Brain pericyte (primary cell): ENCODE data around the gene ZSWIM5.
"Not testable (repeated sequence)": the region's sequence is repeated elsewhere in the genome, so short reads cannot be mapped to it uniquely, and the experiment has no call there.

Source experiments
- DNase-seq: peaks from one replicate; pipeline ENCODE4 v3.0.0-alpha.2; 2012; ENCODE audit warnings: low read depth, low spot score

The ZSWIM5 gene

DNA sequence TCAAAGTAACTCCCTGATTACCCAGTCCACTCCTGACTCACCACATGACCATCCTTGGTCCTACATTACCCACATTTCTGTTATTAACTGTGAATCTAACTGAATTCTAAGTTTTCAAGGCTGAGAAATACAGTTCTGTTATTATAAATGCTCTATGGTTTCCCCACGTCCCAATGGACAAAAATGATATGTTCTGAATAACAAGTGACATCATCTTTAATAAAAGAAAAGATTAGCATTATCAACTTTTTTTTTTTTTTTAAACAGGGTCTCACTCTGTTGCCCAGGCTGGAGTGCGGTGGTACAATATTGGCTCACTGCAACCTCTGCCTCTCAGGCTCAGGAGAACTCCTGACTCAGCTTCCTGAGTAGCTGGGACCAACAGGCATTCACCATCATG is 59.6 kb downstream of the ZSWIM5 start:
- no peak for DNase-seq

DNA sequence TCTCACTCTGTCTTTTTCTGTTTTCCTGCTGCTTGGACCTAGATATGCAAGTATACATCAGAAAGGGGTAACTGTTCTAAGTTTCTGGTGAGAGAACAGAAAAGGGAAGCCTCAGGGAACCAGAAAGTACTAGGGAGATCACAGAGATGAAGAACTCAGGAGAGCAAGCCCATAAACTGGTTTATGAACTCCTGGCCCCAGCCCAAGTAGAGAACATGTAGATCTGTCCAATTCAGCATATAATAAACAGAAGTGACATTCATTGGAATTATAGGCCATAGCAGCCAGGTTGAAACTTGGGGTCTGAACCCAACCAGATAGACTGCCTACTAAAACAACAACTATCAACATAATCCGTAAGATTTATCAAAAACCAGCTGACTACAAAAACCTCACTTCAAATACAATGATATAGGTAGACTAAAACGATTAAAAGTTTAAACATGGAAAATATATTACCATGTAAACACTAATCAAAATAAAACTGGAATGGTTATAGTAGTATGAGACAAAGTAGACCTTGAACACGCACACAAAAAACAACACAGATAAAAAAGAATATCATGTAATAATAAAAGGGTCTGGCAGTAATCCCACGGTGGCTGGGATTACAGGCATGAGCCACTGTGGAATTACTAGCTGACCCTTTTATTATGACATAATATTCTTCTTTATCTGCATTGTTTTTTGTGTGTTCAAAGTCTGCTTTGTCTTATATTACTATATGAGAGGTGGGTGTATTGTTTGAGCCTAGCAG is 65.0 kb downstream of the ZSWIM5 start:
- DNase-seq, result no peak

DNA sequence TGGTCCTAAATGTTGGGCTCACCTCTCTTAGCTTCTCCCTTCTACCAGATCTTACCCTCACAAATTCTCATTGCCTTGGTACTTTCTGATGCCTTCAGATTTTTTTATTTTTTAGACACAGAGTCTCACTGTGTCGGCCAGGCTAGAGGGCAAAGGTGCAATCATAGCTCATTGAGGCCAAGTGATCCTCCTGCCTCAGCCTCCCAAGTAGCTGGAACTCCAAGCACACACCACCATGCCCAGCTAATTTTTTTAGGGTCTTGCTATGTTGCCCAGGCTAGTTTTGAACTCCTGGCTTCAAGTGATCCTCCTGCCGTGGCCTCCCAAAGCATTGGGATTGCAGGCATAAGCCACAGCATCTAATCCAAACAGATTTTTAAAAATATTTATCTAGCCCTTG is 69.4 kb downstream of the ZSWIM5 start:
- DNase-seq, result no peak

- DNase-seq, result no peak
Observed at GRCh38 chr1:45135316-45135715, 71.1 kb downstream of the ZSWIM5 start.

DNA sequence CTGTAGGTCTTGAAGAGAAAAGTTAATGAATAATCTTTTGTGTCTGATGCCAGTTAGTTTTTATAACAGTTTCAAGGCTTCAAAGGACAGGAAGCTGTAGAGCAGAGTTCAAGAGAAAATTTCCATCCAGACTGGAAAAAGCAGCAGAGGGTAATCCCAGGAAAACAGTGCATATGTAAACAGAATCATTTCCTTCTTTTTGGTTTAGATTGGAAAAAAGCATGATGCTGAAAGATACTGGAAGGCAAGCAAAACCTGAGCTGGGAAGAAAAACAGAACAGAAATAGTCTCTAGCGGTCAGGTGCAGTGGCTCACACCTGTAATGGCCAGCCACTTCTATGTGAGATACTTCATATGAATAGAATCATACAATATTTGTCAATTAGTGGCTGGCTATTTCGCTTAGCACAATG is 71.9 kb downstream of the ZSWIM5 start:
- DNase-seq, result no peak

GRCh38 chr1:45132719-45133118 is 73.7 kb downstream of the ZSWIM5 start:
- not testable (repeated sequence) for DNase-seq

- no peak for DNase-seq
Observed at GRCh38 chr1:45123358-45123757, 83.0 kb downstream of the ZSWIM5 start.

DNA sequence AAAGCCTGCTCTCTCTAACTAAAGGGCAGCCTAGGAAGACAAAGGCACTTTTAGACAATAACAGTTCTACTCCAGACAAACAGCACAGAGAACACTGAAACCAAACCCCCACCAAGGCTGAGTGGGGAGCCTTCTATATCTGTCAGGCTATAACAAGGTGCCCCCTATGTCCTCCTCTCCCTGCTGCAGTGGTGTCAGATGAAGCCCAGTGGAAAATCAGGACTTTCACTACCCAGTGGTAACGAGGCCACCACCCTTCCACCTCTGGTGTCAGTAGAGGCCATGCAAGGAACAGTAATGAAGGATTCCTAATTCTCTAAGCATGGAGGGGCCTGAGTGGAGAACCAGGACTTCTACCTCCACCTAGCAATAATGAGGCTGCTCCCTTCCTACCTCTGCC is 83.7 kb downstream of the ZSWIM5 start:
- DNase-seq, result no peak

GRCh38 chr1:45117766-45118165 is 88.6 kb downstream of the ZSWIM5 start:
- DNase-seq, result no peak

DNA sequence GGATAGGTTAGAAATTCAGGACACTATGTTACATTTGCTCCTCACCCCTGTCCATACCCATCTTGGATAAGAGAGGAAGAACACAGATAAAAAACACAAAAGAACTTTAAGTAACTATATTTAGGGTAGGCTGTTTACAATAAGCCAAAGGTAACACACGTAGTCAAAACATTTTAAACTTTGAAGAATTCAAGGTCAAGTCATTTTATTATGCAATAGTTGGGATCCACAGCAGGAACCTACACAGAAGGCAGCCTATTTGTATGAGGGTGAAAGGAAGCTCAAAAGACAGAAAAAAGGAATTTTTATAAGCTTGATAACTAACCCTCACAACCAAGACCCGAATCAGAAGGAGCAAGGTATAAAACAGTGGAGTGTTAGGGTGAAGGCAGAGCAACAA is 89.6 kb downstream of the ZSWIM5 start:
- no peak for DNase-seq

DNA sequence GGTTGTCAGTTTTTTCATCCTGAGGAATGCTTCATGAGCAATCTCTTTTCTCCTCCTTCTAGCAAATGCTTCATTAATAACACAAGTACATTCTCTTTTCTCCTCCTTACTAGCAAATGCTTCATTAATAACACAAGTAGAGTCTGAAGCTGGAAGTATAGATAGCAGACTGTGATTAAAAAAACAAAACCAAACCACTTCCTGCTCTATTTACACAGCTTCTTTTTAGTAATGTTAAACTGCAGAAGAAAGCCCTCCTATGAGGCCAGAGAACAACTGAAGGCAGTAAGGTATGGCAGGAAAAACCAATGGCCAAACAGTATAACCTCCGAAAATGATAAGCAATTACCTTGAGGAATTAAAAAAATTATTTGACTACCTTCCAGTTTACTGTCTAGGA is 90.1 kb downstream of the ZSWIM5 start:
- no peak for DNase-seq

- DNase-seq, result not testable (repeated sequence)
Observed at GRCh38 chr1:45115198-45115597, 91.2 kb downstream of the ZSWIM5 start.

- DNase-seq, result no peak
Observed at GRCh38 chr1:45112661-45113060, 93.7 kb downstream of the ZSWIM5 start.

- DNase-seq, result no peak
Observed at GRCh38 chr1:45111239-45111638, 95.2 kb downstream of the ZSWIM5 start.

GRCh38 chr1:45107782-45108181 is 98.6 kb downstream of the ZSWIM5 start:
- no peak for DNase-seq

DNA sequence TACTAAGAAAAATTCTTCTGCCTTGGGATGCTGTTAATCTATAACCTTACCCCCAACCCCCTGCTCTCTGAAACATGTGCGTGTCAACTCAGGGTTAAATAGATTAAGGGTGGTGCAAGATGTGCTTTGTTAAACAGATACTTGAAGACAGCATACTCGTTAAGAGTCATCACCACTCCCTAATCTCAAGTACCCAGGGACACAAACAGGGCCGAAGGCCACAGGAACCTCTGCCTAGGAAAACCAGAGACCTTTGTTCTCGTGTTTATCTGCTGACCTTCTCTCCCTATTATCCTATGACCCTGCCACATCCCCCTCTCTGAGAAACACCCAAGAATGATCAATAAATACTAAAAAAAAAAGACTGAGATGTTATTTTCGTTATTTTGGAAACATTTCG is 99.5 kb downstream of the ZSWIM5 start:
- not testable (repeated sequence) for DNase-seq

GRCh38 chr1:45106156-45106545 is 100.3 kb downstream of the ZSWIM5 start:
- not testable (repeated sequence) for DNase-seq

GRCh38 chr1:45105486-45106155 is 100.8 kb downstream of the ZSWIM5 start:
- DNase-seq, result not testable (repeated sequence)

DNA sequence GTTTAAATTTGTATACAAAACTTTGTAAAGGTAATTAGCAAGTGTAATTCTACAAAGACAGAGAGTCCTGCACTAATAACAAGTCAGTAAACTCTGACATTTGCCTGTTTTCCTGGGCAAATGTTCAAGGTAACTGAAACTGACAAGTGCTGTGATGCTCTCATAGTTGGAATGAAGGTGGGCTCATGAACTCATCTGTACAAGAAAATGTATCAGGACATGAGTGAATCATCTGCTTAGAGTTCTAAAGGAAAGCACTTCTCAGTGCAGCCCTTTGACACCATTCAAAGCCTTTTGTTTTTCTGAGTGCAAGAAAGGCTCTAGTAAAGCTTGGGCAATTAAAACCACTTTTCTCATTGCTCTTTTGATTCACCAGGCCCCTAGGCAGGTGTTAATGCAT is 102.9 kb downstream of the ZSWIM5 start:
- DNase-seq, result no peak

- DNase-seq, result no peak
Observed at GRCh38 chr1:45101947-45102346, 104.5 kb downstream of the ZSWIM5 start.

GRCh38 chr1:45101528-45101927 is 104.9 kb downstream of the ZSWIM5 start:
- DNase-seq, result not testable (repeated sequence)

- DNase-seq, result no peak
Observed at GRCh38 chr1:45097944-45098343, 108.5 kb downstream of the ZSWIM5 start.

GRCh38 chr1:45097079-45097478 is 109.3 kb downstream of the ZSWIM5 start:
- no peak for DNase-seq
